NCI-H748 (cell line): ENCODE data around the gene HIRA.

Experiments used
- DNase-seq: peaks from one replicate; lab custom pipeline; 2025; ENCODE audit not compliant: unreplicated experiment; lab: John Stamatoyannopoulos, UW

The HIRA gene

GRCh38 chr22:19358195-19358594 lies 73.3 kb downstream of the HIRA start:
- DNase-seq = no peak

- DNase-seq = no peak
Observed at GRCh38 chr22:19357270-19358105, 74.0 kb downstream of the HIRA start.

- no peak for DNase-seq
Observed at GRCh38 chr22:19356708-19357269, 74.7 kb downstream of the HIRA start.

GRCh38 chr22:19355413-19356157 lies 75.9 kb downstream of the HIRA start:
- no peak for DNase-seq

GRCh38 chr22:19354201-19354600 lies 77.3 kb downstream of the HIRA start:
- DNase-seq = no peak

GRCh38 chr22:19353363-19354131 lies 78.0 kb downstream of the HIRA start:
- DNase-seq = no peak

GRCh38 chr22:19352766-19353165 lies 78.8 kb downstream of the HIRA start:
- DNase-seq = no peak

GRCh38 chr22:19352217-19352616 lies 79.3 kb downstream of the HIRA start:
- no peak for DNase-seq

- DNase-seq = no peak
Observed at GRCh38 chr22:19351604-19352003, 79.9 kb downstream of the HIRA start.

- no peak for DNase-seq
Observed at GRCh38 chr22:19350947-19351346, 80.6 kb downstream of the HIRA start.

- DNase-seq = no peak
Observed at GRCh38 chr22:19350476-19350859, 81.1 kb downstream of the HIRA start.

GRCh38 chr22:19349778-19350475 lies 81.6 kb downstream of the HIRA start:
- DNase-seq = no peak

- no peak for DNase-seq
Observed at GRCh38 chr22:19346677-19347265, 84.8 kb downstream of the HIRA start.

GRCh38 chr22:19344420-19344819 lies 87.1 kb downstream of the HIRA start:
- no peak for DNase-seq

- DNase-seq = no peak
Observed at GRCh38 chr22:19343470-19343869, 88.1 kb downstream of the HIRA start.

- no peak for DNase-seq
Observed at GRCh38 chr22:19341500-19341899, 90.0 kb downstream of the HIRA start.

- DNase-seq = no peak
Observed at GRCh38 chr22:19337137-19337536, 94.4 kb downstream of the HIRA start.

- no peak for DNase-seq
Observed at GRCh38 chr22:19336133-19337075, 95.1 kb downstream of the HIRA start.

- DNase-seq = no peak
Observed at GRCh38 chr22:19331975-19332374, 99.6 kb downstream of the HIRA start.
